ENCODE results near the gene CCDC69.

The CCDC69 gene

DNA sequence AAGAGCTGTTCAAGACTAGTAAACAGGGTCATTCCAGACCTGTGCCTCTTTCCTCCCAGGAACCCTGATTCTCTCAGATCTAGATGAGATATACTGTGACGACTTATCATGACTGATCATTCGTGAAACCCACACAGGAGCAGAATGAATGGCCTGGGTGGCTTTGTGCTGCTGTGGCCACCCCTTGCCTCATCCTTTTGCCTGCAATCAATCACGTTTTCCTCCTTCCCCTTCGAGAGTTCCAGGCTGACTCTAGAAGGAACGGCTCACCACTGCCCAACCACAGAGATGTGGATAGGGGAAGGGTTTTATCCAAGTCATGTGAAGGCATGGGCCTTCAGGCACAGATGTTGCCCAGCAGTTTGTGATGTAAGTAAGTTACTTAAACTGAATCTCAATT, 72.1 kb downstream of the CCDC69 start:
- intact Hi-C loops (cut with DNase I), result no loop called here
- DNase-seq, result peak in 1 of 10 donors; percentile 32

DNA sequence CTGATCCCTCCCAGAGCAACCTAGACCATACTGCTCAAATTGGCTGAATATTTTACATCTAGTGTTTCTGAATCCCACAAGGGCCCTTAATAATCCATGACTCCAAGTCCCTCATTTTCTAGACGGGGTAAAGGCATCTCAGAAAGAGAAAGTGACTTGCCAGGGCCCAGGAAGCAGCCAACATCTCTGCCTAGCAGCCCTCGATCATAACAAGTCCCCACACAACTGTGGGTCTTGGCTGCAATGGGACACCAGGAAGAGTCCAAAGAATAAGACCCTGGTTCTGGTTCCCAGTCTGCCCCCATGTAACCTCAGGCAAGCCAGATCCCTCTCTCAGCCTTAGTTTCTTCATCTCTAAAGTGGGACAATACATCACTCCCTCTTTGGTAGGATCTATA, 72.6 kb downstream of the CCDC69 start:
- intact Hi-C loops (cut with DNase I), result no loop called here
- DNase-seq, result peak in 1 of 10 donors; percentile 75

DNA sequence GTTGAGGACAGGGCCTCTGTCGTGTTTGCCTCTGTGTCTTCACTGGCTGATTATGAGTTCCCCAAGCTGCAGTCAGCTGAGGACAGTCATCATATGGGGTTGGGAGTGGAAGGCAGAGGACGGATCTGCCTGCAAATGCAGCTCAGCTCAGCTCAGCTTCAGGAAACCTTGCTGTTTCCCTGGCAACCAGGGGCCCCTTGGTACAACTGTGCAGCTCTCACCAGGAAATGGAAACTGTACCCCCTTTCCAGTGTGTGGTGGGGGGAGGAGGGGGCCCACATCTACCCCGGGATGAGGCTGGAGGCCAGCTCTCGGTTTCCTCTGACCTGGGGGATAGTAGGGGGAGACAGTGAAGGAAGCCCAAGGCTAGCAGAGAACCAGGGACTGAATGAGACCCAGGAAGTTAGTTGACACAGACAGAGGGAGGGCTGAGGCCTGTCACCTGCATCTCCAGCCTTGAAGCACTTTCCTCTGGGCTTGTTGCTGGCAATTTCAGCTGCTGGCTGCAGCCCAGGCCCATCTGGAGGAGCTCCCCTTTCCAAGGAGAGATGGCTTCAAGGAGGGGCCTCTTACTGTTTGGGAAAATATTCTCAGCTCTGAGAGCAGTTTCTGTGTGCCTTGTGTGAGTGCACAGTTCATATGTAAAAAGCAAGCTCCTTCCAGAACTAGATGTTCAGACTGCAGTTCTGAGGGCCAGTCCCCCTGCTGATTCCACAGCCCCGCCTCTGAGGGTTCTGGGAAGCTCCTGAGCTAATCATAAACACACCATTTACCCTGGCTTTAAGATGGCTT, 73.2 kb downstream of the CCDC69 start:
- DNase-seq, result peak in 5 of 10 donors; percentile 39 to 90 (median 83)
- intact Hi-C loops (cut with DNase I), result no loop called here

DNA sequence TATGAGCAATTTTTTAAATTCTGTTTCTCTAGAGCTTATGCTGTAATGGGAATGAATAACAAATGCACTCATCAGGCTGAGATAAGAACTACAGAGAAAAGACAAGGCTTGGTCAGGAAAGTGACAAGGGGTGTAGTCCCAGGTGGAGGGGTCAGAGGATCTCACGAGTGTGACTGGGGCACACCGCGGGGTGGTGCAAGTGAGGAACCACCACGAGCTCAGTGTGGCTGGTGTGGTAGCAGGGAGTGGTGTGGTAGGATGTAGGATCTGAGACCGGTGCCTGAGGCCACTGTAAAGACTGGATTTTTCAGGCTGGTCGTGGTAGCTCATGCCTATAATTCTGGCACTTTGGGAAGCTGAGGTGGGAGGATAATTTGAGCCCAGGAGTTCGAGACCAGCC, 75.3 kb downstream of the CCDC69 start:
- peak in 1 of 10 donors; percentile 51 for DNase-seq
- intact Hi-C loops (cut with DNase I), result no loop called here

DNA sequence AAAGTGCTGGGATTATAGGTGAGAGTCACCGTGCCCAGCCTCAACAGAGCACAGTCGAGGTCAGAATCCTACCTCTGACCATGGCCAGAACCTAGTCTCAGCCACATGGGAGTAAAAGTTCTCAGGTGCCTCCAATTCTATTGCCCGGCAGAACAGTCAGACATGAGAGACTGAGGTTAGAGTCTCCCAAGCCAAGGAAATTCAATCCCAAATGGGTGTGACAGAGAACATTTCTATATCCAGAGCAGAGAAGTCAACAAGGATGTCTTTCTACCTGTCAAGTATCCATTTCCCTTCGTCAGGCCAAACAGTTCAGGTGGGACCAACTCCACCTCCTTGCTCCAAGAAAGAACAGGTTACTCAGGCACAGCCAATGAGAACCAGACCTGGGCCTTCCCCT, 76.9 kb downstream of the CCDC69 start:
- DNase-seq, result peak in 1 of 10 donors; percentile 24
- intact Hi-C loops (cut with DNase I), result no loop called here

DNA sequence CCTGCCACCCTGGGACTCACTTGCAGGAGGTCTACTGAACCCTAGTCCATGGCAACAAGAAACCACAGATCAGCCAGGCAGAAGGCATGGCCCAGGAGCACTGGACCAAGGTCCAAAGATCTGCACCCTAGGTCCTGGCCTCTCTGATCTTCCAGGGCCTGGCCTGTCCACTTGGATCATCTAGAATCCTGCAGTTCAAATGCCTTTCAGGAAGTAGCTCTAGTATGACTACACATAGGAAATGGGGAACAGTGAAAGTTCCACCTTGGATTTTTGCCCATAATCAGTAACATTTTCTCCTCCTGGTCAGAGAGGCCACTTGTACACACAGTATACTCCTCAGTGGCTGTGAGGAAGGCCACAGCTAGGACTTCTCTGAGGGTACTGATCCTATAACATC, 77.8 kb downstream of the CCDC69 start:
- intact Hi-C loops (cut with DNase I), result no loop called here
- peak in 1 of 10 donors; percentile 38 for DNase-seq

DNA sequence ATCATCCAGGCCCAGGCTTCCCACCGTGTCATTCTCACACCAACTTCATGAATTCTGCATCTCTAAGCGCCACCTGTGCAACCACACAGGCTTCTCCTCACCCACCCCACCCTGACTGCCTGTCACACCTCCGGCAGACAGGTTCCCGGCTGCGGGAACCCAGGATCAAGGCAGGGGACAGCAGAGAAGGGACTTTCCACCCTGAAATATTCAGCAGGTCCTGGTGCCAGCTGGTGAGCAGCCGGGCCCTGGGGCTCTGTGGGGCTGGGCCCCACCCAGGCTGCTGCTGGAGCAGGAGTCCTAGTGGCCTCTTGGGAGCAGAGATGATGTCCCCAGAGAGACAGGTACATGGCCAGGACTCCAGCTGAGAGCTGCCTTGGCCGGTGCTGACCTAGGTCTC, 79.0 kb downstream of the CCDC69 start:
- intact Hi-C loops (cut with DNase I), result no loop called here
- peak in 1 of 10 donors; percentile 60 for DNase-seq

DNA sequence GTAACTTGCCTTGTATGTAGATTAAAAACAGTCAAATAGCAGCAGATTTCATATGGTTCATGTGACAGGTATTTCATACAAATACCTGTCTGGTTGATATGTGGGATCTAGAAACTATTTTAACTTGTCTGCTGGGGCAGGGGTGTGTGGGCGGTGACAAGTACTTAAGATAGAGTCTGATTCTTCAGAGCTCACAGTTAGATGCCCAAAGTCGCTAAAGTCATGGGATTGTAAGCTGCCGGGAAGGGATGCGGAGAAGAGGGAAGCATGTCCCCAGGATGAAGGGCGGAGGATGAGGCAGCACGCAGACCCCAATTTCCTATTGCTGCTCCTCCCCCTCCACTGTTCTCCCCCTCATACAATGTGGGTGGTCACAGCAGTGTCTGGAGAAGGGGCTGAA, 79.6 kb downstream of the CCDC69 start:
- intact Hi-C loops (cut with DNase I), result no loop called here
- peak in 1 of 10 donors; percentile 72 for DNase-seq

DNA sequence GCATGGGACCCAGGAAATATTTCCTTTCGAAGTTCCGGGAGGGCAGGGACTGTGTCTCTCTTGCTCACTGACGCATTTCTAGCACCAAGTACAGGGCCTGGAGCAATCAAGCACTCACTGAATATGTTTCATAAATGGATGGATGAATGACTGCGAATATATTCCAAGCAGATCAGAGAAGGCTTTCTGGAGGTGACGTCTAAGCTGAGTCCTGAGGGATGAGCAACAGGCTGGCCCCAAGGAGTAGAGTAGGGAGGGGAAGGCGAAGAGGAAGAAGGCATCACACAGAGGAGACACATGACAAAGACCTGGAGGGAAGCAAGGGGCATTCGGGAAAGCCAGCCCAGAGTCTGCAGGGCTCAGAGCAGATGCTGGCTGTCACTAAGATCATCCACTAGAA, 80.2 kb downstream of the CCDC69 start:
- peak in 1 of 10 donors; percentile 7 for DNase-seq
- intact Hi-C loops (cut with DNase I), result no loop called here

DNA sequence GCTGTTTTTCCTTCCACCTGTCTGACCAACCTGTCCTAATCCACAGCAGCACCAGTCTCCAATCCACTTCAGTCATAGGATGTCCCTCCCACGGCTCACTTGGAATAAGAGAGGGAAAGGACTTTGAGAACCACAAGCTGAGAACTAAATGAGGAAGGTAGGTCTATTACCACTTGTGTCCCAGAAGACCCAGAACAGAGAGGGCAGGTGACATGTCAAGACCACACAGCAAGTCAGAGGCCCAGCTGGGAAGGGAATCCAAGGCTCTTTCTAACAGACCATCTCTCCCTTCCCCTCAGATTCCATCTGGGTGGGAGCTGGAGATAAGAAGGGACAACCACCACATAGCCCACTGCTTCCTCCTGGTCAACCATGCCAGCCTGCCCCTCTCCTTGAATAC, 81.0 kb downstream of the CCDC69 start:
- intact Hi-C loops (cut with DNase I), result no loop called here
- no peak for DNase-seq

DNA sequence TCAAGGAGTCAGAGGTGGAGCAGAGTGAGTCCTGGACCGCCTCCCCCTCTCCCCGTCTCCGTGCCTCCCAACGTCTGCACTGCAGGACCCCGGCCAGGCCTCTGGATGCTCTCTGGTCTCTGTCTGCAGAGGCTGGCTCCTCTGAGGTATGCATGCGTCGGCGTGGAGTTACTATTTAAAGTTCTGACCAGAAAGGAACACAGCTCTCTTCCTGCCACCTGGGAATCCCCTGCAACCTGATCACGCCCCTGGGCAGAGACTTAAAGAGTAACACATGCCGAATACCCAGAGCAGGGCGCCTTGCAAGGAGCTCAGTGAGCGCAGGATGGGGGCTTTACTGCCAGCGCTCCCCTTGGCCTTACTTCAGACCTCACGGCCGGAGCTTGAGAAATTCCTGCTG, 82.4 kb downstream of the CCDC69 start:
- DNase-seq, result peak in 2 of 10 donors; percentile 81 to 85
- intact Hi-C loops (cut with DNase I), result no loop called here

DNA sequence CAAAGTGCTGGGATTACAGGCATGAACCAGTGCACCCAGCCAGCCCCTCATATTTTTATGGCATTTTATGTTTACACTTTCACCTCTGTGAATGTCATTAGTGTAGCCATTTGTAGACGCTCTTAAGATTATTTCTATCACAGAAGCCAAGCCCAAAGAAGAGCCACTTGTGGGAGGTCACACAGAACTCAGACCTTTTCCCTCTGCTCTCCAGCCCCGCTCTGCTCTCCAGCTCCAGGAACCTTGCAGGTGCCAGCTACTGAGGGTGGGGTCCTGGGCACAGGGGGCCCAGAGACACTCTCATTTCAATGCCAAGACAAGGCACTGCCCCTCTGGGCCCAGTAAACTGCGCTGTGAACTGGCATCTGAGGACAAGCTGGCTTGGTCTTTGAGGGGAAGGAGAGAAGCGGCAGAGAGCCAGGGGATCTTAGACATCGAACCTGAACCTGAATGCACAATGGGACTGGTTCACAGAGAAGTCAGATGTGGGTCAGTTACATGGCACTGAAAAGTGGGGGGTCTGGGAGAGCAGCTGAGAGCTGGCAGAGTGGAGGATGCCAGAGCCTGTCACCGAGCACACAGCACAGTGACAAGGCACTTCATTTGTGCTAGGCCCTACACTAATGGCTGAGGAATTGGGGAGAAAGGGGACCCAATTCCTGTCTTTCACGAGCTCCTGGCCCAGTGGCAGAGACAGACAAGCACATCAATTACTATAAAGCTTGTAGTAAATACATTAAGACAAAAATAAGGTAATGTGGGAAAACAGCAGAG, 83.0 kb downstream of the CCDC69 start:
- intact Hi-C loops (cut with DNase I), result no loop called here
- DNase-seq, result peak in 1 of 10 donors; percentile 76

DNA sequence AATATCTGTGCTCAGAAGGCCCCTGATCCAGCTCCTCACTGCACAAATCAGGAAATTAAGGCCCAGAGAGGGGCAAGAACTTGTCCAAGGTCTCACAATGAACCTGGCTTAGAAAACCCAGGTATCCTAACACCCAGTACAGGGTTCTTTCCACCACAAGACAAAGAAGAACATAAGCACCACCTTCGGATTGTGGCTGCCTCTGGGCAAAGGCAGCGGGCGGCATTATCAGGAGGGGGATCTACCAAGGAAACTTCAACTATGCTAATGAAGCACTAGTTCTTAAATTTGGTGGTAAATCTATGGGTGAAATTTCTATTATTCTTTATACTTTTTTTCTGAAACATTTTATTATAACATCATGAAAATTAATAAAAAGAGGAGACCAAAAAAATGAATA, 84.2 kb downstream of the CCDC69 start:
- DNase-seq, result peak in 1 of 10 donors; percentile 1
- intact Hi-C loops (cut with DNase I), result no loop called here

DNA sequence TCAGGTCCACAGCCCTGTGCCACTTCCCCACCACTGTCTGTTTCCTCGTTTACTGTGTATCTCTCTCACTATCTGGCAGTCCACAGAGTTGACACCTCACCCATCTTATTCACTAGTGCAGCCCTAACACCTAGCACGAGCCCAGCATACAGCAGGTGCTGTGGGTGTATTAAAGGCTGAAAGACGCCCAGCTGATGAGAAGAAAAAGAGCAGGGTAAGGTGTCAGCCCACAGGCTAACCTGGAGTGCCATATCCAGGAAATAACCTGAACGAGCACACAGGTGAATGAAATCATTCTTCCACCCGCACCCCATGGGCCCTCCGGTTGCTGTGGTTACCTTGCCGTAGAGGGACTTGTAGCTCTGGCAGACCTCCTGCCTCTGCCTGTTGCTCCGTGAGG, 84.9 kb downstream of the CCDC69 start:
- intact Hi-C loops (cut with DNase I), result no loop called here
- DNase-seq, result peak in 1 of 10 donors; percentile 35

DNA sequence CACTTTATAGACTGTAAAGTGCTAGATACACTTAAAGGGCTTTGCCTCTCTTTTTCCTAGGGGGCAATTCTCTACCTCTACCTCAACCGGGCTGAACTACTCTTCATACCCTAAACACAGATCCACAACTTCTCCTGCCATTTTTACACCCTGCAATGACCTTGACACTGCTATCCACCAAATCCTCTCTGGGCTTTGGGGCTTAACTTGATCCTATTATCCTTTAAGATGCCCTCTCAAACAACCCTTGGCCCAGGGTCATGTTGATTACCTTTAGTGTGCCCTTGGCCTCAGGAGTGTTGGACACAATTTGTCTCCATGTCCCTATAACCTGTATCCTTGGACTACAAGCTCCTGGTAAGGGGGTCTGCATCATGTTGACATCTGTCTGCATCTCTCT, 85.8 kb downstream of the CCDC69 start:
- intact Hi-C loops (cut with DNase I), result no loop called here
- no peak for DNase-seq

DNA sequence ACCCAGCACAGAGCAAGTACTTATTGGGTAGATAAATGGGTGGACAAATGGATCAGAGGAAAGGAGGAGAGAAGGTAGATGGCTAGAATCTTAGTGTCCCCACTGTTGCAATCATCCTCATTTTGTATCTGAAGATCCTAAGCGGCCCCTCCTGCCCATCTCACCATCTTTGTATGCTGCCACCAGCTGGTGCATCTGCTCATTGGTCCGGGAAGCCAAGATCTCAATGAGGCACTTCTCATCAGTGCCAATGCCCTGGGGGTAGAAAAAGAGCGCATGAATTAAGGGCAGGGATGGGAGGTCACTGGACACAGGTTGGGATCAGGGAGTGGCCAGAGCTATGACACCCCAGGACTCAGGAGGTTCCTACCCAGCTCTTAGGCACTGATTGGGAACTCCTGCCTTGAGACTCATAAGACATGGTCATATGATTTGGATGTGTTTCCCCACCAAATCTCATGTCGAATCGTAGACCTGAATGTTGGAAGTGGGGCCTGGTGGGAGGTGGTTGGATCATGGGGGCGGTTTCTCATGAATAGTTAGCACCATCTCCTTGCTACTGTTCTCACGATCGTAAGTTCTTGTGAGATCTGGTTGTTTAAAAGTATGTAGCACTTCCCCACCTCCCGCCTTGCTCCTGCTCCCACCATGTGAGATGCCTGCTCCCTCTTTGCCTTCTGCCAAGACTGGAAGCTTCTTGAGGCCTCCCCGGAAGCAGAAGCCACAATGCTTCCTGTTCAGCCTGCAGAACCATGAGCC, 86.6 kb downstream of the CCDC69 start:
- DNase-seq, result peak in 1 of 10 donors; percentile 69
- intact Hi-C loops (cut with DNase I), result no loop called here

DNA sequence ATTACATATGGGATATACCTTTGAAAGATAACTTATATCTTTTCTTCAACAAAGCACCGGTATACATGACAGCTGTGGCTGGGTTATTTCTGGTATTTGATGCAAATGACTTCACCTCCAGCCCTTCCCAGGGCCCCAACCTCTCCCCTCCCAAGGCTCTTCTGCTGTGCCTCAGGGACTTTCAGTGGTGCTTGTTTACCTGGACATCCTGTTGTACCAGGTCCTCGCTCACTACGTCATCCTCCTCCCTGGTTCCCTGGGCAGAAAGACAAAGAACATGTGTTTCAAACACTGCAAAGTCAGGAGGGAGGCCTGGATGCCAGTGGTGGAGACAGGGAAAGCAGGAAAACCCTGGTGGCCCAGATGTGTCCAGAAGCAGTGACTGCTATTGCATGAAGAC, 89.7 kb downstream of the CCDC69 start:
- intact Hi-C loops (cut with DNase I), result no loop called here

DNA sequence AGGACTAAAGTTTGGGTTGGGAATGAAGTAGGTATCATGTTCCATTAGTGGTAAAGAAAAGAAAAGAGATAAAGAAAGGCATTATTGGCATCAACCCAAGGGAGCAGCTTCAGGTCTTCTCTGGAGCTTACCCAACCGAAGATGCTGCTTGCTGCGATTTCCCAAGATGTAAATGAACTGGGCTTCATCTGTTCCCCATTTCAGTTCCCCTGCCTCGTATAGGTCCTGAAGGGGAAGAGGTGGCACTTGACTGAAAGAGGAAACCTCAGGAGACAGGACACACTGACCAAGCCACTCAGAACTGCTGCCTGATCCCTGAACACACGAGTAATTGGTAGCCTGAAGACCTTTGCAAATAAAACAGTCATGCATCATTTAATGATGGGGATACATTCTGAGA, 90.9 kb downstream of the CCDC69 start:
- DNase-seq, result peak in 1 of 10 donors; percentile 19
- intact Hi-C loops (cut with DNase I), result no loop called here

More for the DNA sequence above, 89.7 kb downstream of the CCDC69 start:
- DNase-seq, result peak in 1 of 10 donors; percentile 0
